GM18909 (cell line): Measurements from ENCODE around the gene C10orf105.

Source experiments
- ATAC-seq: cut with Tn5 transposase; IDR thresholded peaks from one replicate; pipeline ENCODE4 v1.9.1; 2021; ENCODE audit warnings: mild to moderate bottlenecking; ENCODE audit not compliant: unreplicated experiment, poor library complexity

The C10orf105 gene, protein sequence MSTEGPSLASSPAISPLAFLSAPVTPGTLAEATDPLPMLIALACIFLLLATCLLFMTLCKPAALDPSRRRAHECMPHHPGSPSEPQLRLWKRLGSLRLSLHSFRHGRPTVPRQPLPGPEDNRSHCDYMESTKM

GRCh38 chr10:71719464-71720201 lies at the start of gene C10orf105:
C10orf105 (minus strand) TSS chr10:71719778; CDS start chr10:71716337, 3,441 bp downstream.
- no peak for ATAC-seq

DNA sequence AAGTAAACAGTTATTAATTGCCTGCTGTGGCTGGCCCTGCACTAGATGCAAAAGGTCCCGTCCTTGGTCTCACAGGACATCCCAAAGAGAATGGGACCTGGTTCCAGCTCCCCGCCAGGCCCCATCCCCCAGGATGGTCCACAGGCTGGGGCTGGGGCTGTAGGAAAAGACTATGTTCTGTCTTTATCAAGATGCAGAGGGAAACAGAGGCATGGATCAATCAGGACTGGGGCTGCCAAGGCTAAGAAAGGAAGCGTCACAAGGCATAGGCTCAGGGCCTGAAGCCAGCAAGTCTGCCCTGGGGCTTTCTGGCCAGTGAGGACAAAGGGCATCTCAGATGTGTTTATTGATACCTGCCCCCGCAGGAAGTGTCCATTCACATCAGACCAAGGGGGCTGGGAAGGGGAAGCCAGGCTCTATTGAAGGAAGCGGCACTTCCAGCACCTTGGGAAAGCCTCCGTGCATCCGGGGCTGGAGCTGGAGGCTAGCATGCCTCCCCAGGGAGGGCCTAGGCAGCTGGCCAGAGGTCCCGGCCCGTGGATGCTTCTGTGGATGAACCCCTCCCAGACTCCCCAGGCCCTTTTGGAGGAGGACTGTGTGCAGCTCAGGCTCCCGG lies 48.0 kb upstream of the C10orf105 start:
- no peak for ATAC-seq

DNA sequence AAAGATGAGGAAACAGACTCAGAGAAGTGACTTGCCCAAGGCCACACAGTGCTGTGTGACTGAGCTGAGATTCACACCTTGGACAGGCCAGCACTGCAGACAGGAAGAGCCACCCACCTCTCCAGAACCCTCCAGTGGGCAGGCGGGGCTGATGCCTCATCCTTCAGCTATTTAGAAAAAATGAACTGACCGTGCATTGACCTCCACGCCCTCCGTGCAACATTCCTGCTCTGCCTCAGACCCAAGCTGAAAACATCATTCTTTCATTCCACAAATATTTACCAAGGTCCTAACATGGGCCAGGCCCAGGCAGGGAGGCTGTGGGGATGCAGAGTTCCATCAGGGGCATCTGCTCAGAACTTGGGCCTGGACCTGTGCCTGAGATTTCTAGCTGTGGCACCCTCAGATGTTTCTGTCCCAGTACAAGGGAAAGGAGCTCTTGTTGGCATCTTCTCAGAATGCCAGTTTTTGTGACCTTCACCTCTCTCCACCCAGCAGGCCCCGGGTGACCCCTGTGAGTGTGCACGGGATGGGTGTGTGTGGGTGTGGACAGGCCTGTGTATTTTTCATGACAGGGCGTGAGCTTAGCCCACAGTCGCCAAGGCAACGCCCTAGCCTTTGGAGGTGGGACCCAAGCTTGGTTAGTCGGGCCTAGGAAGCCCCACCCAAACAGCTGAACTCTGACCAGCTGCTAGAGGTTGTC lies 47.3 kb upstream of the C10orf105 start:
- ATAC-seq = no peak

GRCh38 chr10:71765906-71766716 lies 46.5 kb upstream of the C10orf105 start:
- ATAC-seq = no peak

- no peak for ATAC-seq
These were observed 45.8 kb upstream of the C10orf105 start for GRCh38 chr10:71765176-71765904.

DNA sequence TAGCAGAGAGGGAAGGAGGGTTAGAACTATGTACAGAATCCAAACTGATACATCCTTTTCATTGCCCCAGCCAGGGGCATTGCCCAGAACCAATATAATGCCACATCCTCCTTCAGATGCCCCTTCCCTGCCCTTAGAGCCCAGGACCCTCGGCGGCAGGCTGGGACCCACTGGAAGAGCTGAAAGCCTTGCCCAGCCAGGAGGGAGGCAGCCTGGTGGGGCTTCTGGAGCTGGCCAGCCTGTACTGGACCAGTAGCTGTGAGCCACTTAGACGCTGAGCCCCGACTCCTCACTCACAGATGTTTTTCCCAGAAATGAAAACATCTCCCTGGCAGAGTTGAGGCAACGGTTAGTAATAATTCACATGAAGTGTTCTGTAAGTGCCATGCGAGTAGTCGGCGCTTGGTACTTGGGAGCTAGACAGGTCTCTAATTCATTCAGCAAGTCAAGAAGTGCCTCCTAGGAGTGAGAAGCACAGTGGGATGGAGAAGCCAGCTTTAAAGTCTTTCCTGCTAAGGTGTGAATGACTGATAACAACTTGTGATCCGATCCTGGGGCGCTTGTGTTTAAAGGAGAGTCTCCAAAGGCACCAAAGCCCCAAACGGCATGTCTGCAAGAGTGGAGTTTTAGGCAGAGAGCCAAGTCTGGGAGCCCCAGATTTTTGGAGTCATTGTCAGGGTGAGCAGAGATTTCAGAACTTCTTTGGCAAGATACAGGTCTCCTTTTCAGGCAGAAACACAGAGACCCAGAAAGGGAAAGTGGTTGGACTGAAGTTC lies 44.0 kb upstream of the C10orf105 start:
- no peak for ATAC-seq

- no peak for ATAC-seq
These were observed 42.7 kb upstream of the C10orf105 start for GRCh38 chr10:71762324-71762723.

DNA sequence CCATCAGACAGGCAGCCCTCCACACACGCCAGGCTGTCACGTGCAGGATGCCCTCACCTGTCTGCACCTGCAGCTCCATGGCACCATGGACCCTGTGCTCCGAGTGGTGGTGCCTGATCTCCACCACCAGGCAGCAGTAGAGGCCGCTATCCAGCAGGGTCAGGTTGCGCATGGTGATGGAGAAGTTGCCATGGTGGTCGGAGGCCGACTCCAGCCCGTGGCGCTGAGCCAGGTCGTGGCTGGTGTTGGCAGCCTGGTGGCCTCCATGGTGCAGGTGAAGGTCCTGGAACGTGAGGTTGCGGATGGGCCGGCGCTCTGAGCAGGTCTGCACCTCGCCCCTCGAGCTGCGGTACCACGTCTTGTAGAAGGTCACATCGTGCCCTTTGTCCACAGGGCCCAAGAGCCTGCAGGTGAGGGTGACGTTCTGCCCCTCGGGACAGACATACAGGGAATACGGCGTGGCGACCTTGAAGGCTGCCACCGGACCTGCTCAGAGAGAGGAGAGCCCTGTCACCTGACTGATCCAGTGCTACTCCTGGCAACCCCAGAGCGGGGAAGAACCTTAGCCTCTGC lies 42.0 kb upstream of the C10orf105 start:
- ATAC-seq = no peak

DNA sequence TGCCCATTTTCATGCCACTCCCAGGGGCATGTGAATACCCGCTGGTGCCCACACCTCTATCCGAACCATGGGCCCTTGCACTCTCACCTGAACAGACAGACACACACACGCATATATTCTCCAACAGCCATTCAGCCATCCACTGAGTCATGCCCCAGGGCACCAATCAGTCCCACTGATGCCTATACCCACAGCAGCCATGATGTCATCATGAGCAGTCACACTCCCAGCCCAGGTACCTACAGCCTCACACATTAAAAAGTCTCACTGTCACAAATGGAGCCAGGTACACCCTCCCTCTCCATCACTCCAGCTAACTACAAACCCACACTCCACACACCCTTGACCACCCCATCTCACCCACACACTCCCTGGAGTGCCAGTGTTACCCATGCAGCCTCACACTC lies 41.5 kb upstream of the C10orf105 start:
- no peak for ATAC-seq

GRCh38 chr10:71757399-71757922 lies 37.9 kb upstream of the C10orf105 start:
- no peak for ATAC-seq

DNA sequence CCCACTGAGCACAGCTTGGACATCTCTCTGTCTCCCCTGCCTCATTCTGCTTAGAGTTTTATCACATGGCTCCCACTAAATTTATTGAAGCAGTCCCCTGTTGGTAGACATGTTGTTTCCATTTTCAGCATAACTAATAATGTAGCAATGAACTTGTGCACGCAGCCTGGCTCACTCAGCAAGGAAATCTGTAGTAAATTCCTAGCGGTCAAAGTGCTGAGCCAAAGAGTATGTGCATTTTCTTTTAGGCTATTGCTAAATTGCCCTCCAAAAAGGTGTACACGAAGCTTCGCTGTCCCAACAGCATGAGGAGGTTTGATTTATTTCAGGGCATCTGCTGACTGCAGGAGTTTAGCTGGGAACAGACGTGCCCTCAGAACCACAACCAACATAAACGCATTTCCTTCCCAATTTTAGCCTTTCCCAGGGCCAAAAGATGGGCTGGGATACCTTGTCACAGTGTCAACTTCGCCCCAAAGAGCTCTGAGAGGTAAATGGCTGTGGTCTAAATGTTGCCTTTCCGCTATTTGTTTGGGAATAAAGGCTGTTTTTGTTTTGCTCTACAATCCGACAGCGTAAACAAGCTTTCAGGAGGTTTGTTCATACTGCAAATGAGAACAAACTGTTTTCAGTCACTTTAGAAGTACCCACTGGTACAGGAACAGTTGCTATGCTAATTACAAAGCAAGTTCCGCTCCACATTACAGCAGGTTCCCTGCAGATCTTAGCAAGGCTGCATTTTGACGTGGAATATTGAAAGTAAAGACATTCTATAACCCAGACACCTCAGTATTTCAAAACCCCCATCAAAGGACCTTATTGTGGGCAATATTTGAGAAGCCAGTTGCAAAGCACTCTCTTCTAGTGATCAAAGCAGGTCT lies 37.0 kb upstream of the C10orf105 start:
- no peak for ATAC-seq

DNA sequence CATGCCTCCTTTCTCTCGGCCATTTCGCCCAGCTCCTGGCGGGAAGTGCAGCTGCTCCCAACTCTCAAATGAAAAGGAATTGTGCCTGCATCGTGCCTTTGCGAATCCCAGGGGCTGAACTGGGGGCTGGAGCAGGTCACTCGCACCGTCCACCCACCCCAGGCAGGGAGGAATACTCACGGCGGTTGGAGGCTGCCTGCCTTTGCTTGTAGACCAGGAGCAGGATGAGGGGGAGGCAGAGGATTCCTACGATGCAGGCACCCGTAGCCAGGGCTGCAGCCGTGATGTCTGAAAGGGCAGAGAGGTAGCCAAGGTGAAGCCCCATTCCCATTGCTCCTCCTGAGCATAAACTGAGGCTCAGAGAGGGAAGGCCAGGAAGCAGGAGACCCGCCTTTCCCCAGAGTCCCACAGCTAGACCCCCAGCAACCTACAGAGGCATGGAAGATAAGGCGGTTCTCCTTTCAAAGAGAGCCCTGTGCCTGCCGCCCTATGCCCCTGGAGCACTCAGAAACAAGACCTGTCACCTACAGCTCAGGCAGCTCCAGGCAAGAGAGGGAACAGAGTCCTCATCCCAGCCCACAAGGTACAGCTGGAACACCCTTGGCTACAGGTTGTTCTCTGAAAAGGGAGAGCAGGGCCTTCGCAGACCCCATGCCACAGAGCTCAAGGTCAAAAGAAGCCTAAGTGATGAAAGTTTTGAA lies 35.8 kb upstream of the C10orf105 start:
- no peak for ATAC-seq

DNA sequence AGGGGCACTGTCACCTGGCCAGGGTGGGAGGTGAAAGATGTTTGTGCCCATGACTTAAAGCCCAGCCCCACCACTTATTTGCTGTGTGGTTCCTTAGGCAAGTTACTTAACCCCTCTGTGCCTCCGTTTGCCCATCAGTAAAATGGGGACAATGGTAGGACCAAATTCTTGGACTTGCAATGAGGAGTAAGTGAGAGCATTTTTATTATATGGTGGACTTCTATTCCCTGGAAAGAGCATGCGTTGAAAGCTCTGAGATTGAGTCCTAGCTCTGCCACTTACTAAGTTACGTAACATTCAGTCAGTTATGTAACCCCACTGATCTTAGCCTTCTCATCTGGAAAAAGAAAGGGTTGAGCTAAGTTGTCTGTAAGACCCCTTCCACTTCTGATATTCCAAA lies 35.0 kb upstream of the C10orf105 start:
- no peak for ATAC-seq

GRCh38 chr10:71753960-71754505 lies 34.5 kb upstream of the C10orf105 start:
- ATAC-seq = no peak

GRCh38 chr10:71753091-71753959 lies 33.7 kb upstream of the C10orf105 start:
- no peak for ATAC-seq
